Skeletal muscle satellite cell (primary cell): ENCODE measurements around the gene KLHDC8A.

ENCODE experiments used
- H3K27me3 ChIP-seq: 2 replicates; pipeline ENCODE4 v1.7.0; 2013; ENCODE audit warnings: low read length; ENCODE audit not compliant: control insufficient read depth, insufficient read depth
- H3K36me3 ChIP-seq: 2 replicates; pipeline ENCODE4 v1.7.0; 2013; ENCODE audit warnings: mild to moderate bottlenecking, control low read depth, low read length; ENCODE audit not compliant: insufficient read depth
- H3K4me1 ChIP-seq: 2 replicates; pipeline ENCODE4 v1.7.0; 2013; ENCODE audit warnings: low read length; ENCODE audit not compliant: control insufficient read depth, insufficient read depth
- H3K4me2 ChIP-seq: 2 replicates; pipeline ENCODE4 v1.7.0; 2013; ENCODE audit warnings: mild to moderate bottlenecking, low read length
- H3K4me3 ChIP-seq: 2 replicates; pipeline ENCODE4 v1.7.0; 2013; ENCODE audit warnings: low read length
- H3K9ac ChIP-seq: 2 replicates; pipeline ENCODE4 v1.7.0; 2013; ENCODE audit warnings: mild to moderate bottlenecking, low read depth, low read length, moderate library complexity
- H3K9me3 ChIP-seq: replicated peaks from 2 replicates; pipeline ENCODE4 v1.7.0; 2013; ENCODE audit warnings: mild to moderate bottlenecking, control low read depth, low read length

KLHDC8A gene

GRCh38 chr1:205313563-205314308, 43.0 kb downstream of the KLHDC8A start:
- Histone ChIP-seq H3K4me3 (peak overlapping the region; percentile 19), H3K36me3 (peaks cover 18% of the 10 kb centered on the region), H3K9me3 (no peaks in the 10 kb centered on the region), H3K4me1 (peaks cover 33% of the 10 kb centered on the region), H3K4me2 (peak overlapping the region; percentile 69), H3K27me3 (no peaks in the 10 kb centered on the region), H3K9ac (peak overlapping the region; percentile 71)

- Histone ChIP-seq H3K9ac (peak overlapping the region; percentile 71), H3K4me3 (peak overlapping the region; percentile 19), H3K36me3 (peaks cover 24% of the 10 kb centered on the region), H3K27me3 (no peaks in the 10 kb centered on the region), H3K4me1 (peaks cover 26% of the 10 kb centered on the region), H3K4me2 (peak overlapping the region; percentile 69), H3K9me3 (no peaks in the 10 kb centered on the region)
These were observed 43.7 kb downstream of the KLHDC8A start for GRCh38 chr1:205312866-205313562.

DNA sequence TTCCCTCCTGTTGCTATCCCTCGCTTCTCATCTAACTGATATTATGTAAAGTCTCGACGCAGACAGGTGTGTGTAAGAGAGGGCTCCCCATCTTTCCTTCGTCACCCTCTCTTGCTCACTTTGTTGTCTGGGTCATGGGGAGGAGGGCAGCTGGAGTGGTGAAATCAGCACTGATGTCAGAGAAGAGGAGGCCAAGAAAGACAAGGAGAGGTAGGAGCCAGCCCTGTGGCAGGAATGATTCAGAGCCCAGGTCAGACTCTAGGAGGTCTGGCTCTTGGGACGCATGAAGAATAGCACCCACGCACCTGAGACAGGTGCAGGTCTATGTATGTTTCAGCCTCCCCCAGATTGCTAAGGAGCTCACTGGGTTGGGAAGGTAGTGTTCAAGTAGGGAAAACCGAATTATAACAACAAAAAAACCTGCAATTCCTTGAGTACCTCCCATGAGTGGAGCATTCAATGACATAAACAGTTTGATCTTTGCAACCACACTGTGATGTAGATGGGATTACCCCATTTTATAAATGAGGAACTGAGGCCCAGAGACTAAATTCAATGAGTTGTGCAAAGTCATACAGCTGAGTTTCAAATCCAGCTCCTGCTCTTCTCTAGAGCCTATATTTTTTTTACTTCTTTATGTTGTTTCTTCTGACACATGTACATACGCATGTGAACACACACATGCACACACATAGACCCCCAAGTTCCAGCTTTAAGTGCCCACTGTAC, 45.6 kb downstream of the KLHDC8A start:
- no peaks in the 10 kb centered on the region for H3K9me3 ChIP-seq
- H3K27me3 ChIP-seq = no peaks in the 10 kb centered on the region
- no peak overlapping the region for H3K4me2 ChIP-seq
- H3K4me1 ChIP-seq = peaks cover 13% of the 10 kb centered on the region
- peaks cover 29% of the 10 kb centered on the region for H3K36me3 ChIP-seq
- H3K9ac ChIP-seq = no peak overlapping the region
- no peak overlapping the region for H3K4me3 ChIP-seq

GRCh38 chr1:205309741-205310140, 47.0 kb downstream of the KLHDC8A start:
- H3K9me3 ChIP-seq = no peaks in the 10 kb centered on the region
- peaks cover 39% of the 10 kb centered on the region for H3K36me3 ChIP-seq
- no peak overlapping the region for H3K4me2 ChIP-seq
- H3K4me1 ChIP-seq = peaks cover 19% of the 10 kb centered on the region
- H3K27me3 ChIP-seq = no peaks in the 10 kb centered on the region
- H3K4me3 ChIP-seq = no peak overlapping the region
- no peak overlapping the region for H3K9ac ChIP-seq

GRCh38 chr1:205306929-205307566, 49.7 kb downstream of the KLHDC8A start:
- Histone ChIP-seq H3K36me3 (peaks cover 55% of the 10 kb centered on the region), H3K4me1 (peaks cover 15% of the 10 kb centered on the region), H3K9me3 (no peaks in the 10 kb centered on the region), H3K9ac (no peak overlapping the region), H3K27me3 (no peaks in the 10 kb centered on the region), H3K4me3 (no peak overlapping the region), H3K4me2 (no peak overlapping the region)

DNA sequence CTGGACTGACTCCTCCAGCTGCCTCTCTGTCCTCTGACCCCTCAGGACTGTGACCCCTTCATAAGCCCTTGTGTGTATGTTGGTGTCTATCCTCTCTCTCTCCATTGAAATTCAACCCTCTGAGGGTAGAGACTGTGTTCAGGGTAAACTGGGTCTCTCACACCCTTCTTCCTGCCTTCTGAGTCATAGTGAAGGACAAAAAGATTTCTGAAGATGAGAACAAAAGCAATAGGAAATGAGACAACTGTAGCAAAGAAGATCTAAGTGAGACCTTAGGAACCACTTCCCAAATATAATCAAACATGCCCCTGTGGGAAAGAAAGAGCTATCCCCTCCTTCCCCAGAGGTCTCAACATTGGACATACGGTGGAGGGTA, 52.0 kb downstream of the KLHDC8A start:
- Histone ChIP-seq H3K4me1 (peaks cover 36% of the 10 kb centered on the region), H3K27me3 (no peaks in the 10 kb centered on the region), H3K9me3 (no peaks in the 10 kb centered on the region), H3K4me2 (no peak overlapping the region), H3K4me3 (no peak overlapping the region), H3K9ac (no peak overlapping the region), H3K36me3 (peaks cover 42% of the 10 kb centered on the region)

GRCh38 chr1:205304046-205304694, 52.6 kb downstream of the KLHDC8A start:
- H3K9me3 ChIP-seq = no peaks in the 10 kb centered on the region
- no peak overlapping the region for H3K9ac ChIP-seq
- H3K4me2 ChIP-seq = no peak overlapping the region
- H3K27me3 ChIP-seq = no peaks in the 10 kb centered on the region
- H3K4me3 ChIP-seq = no peak overlapping the region
- H3K4me1 ChIP-seq = peaks cover 36% of the 10 kb centered on the region
- H3K36me3 ChIP-seq = peaks cover 42% of the 10 kb centered on the region

DNA sequence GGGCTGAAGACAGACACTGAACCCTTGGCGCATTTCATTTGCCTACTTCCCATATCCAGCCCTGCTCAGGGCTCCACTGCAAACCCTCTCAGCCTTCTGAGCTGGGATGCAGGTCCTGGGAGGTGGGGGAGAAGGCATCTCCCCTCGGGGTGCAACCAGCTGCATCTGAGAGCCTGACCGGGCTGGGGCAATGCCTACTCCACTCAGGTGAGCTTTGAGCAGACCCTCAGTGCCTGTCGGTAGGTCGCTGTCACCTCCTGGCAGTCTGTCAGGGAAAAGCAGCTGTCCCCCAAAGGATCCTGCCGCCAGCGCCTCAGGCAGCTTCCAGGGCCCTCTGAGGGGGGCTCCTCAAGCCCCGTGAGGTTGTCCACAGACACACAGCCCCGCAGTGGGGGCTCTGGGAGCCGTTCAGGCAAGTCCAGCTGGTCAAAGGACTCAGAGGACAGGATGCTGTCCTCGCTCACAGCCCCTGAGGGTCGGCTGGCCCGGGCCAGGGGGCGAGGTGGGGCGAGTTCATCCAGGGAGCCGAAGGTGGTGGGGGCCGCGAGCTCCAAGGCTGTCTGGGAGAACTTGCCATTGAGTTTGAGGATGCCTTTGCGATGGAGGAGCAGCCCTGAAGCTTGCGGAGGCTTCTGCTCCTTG, 53.4 kb downstream of the KLHDC8A start:
- no peak overlapping the region for H3K9ac ChIP-seq
- H3K4me1 ChIP-seq = peaks cover 42% of the 10 kb centered on the region
- no peak overlapping the region for H3K4me3 ChIP-seq
- peaks cover 37% of the 10 kb centered on the region for H3K36me3 ChIP-seq
- no peak overlapping the region for H3K4me2 ChIP-seq
- no peaks in the 10 kb centered on the region for H3K27me3 ChIP-seq
- no peaks in the 10 kb centered on the region for H3K9me3 ChIP-seq

GRCh38 chr1:205301842-205302588, 54.7 kb downstream of the KLHDC8A start:
- Histone ChIP-seq H3K4me1 (peaks cover 55% of the 10 kb centered on the region), H3K4me2 (peak overlapping the region; percentile 74), H3K36me3 (peaks cover 33% of the 10 kb centered on the region), H3K4me3 (peak overlapping the region; percentile 2), H3K9ac (peak overlapping the region; percentile 82), H3K27me3 (no peaks in the 10 kb centered on the region), H3K9me3 (no peaks in the 10 kb centered on the region)

DNA sequence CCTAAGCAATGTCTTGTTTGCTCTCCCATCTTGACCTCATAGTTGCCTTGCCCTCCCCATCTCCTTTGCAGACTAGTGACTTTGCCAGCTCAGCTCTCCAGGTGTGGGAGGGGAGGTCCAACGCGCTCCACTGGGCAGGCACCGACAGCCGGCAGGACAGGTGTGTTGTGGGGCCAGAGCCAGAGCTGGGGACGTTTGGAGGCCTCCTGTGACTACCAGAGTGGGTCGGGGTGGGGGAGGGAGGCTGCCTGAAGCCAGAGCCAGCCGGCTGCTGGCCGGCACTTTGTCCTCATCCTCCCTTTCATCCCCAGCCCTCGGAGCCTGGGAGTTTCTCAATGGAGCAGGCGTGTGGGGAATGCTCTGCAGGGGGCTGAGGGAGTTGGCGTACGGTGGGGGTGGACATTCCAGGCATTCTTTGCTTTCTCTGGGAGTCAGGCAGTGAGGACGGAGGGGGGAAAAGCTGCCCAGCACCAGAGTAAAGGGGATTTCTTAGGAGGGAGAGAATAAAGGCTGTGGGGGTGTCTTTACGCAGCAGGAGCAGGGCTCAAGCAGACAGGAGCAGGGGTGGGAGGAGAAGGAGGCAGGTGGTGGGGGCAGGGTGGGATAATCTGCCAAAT, 55.4 kb downstream of the KLHDC8A start:
- H3K4me1 ChIP-seq = peaks cover 55% of the 10 kb centered on the region

More for the DNA sequence above, 55.4 kb downstream of the KLHDC8A start:
- Histone ChIP-seq H3K27me3 (no peaks in the 10 kb centered on the region), H3K4me3 (peak overlapping the region; percentile 45), H3K4me2 (peak overlapping the region; percentile 74), H3K36me3 (peaks cover 30% of the 10 kb centered on the region), H3K9ac (peak overlapping the region; percentile 82), H3K9me3 (no peaks in the 10 kb centered on the region)
